A172 (cell line): ENCODE results near the gene NCKAP5L. TPM values are rescaled to one million over a fixed set of nuclear protein-coding genes. Genes with fewer than 3 reads are reported as not detected.
A peak's percentile ranks its signal among the peaks of the same experiment; 100 is the strongest.
"Not testable (repeated sequence)": the region's sequence is repeated elsewhere in the genome, so short reads cannot be mapped to it uniquely, and the experiment has no call there.

ENCODE experiments used
- DNase-seq: peaks from one replicate; pipeline ENCODE4 v3.0.0-alpha.2; 2015; ENCODE audit warnings: low spot score
- total RNA-seq: library from RNA; depleted of rRNA; stranded (reverse); fragments of >200 nt; shearing (Covaris generic); gene quantifications from 2 replicates; pipeline ENCODE4 v1.2.3, GENCODE V29; 2014; rRNA removed

NCKAP5L gene
- total RNA-seq, result 12.1 and 12.6 TPM in 2 replicates

- peak; percentile 90 for DNase-seq
Measured at GRCh38 chr12:49828133-49829091, at the start of gene NCKAP5L. TSS of gene NCKAP5L (minus strand) at chr12:49828413. CDS start at chr12:49804044, 24,369 bp downstream.

- DNase-seq, result no peak
Measured at GRCh38 chr12:49877066-49877465, 48.9 kb upstream of the NCKAP5L start.

GRCh38 chr12:49876070-49876469 is 47.9 kb upstream of the NCKAP5L start:
- no peak for DNase-seq

GRCh38 chr12:49875115-49875720 is 47.0 kb upstream of the NCKAP5L start:
- DNase-seq, result no peak

GRCh38 chr12:49874142-49874897 is 46.1 kb upstream of the NCKAP5L start:
- no peak for DNase-seq

- no peak for DNase-seq
Measured at GRCh38 chr12:49873361-49873934, 45.2 kb upstream of the NCKAP5L start.

- DNase-seq, result no peak
Measured at GRCh38 chr12:49872781-49873181, 44.6 kb upstream of the NCKAP5L start.

- DNase-seq, result no peak
Measured at GRCh38 chr12:49872381-49872780, 44.2 kb upstream of the NCKAP5L start.

GRCh38 chr12:49871811-49872251 is 43.6 kb upstream of the NCKAP5L start:
- DNase-seq, result not testable (repeated sequence)

- DNase-seq, result no peak
Measured at GRCh38 chr12:49871263-49871561, 43.0 kb upstream of the NCKAP5L start.

- DNase-seq, result no peak
Measured at GRCh38 chr12:49870501-49871262, 42.5 kb upstream of the NCKAP5L start.

GRCh38 chr12:49869816-49870500 is 41.7 kb upstream of the NCKAP5L start:
- DNase-seq, result no peak

- peak; percentile 99 for DNase-seq
Measured at GRCh38 chr12:49868952-49869815, 41.0 kb upstream of the NCKAP5L start.

GRCh38 chr12:49868449-49868848 is 40.2 kb upstream of the NCKAP5L start:
- no peak for DNase-seq

GRCh38 chr12:49867570-49868341 is 39.5 kb upstream of the NCKAP5L start:
- DNase-seq, result peak; percentile 48

- DNase-seq, result peak; percentile 55
Measured at GRCh38 chr12:49866859-49867569, 38.8 kb upstream of the NCKAP5L start.

GRCh38 chr12:49865782-49866135 is 37.5 kb upstream of the NCKAP5L start:
- no peak for DNase-seq

GRCh38 chr12:49865109-49865781 is 37.0 kb upstream of the NCKAP5L start:
- no peak for DNase-seq
